Muscle layer of colon (tissue), 2 donors: ENCODE data around the gene CDK6.

ENCODE experiments used
- H3K27ac ChIP-seq: one replicate; pipeline ENCODE4 v1.7.0; 2013; ENCODE audit warnings: low read depth, mild to moderate bottlenecking, low read length, moderate library complexity
- H3K27me3 ChIP-seq, 2 donors: one replicate each; pipeline ENCODE4 v1.7.0; 2013; ENCODE audit warnings: low read length in 2 of 2, mild to moderate bottlenecking in 2 of 2; ENCODE audit not compliant: insufficient read depth in 2 of 2, control insufficient read depth in 1 of 2
- H3K36me3 ChIP-seq: one replicate; pipeline ENCODE4 v1.7.0; 2013; ENCODE audit warnings: mild to moderate bottlenecking, low read length; ENCODE audit not compliant: insufficient read depth
- H3K4me1 ChIP-seq: one replicate; pipeline ENCODE4 v1.7.0; 2013; ENCODE audit warnings: mild to moderate bottlenecking, low read length; ENCODE audit not compliant: insufficient read depth
- H3K4me3 ChIP-seq, 2 donors: one replicate each; pipeline ENCODE4 v1.7.0; 2013; ENCODE audit warnings: low read length in 2 of 2, low read depth in 1 of 2, mild to moderate bottlenecking in 1 of 2, moderate library complexity in 1 of 2
- H3K9ac ChIP-seq: one replicate; pipeline ENCODE4 v1.7.0; 2013; ENCODE audit warnings: low read length
- H3K9me3 ChIP-seq: one replicate; pipeline ENCODE4 v1.7.0; 2013; ENCODE audit warnings: mild to moderate bottlenecking, low read length
- donor health status: abdominal sarcoma.
- donor health status: Adenocarcinoma of cecum.

The CDK6 gene

GRCh38 chr7:92833766-92834506, 2.4 kb downstream of the CDK6 start:
- H3K9ac ChIP-seq, result peak overlapping the region; percentile 92
- H3K27me3 ChIP-seq, result no peaks in the 10 kb centered on the region
- H3K4me3 ChIP-seq, result peak overlapping the region; percentile 72 to 84
- H3K4me1 ChIP-seq, result peaks cover 26% of the 10 kb centered on the region
- no peaks in the 10 kb centered on the region for H3K9me3 ChIP-seq
- H3K27ac ChIP-seq, result peak overlapping the region; percentile 75
- no peaks in the 10 kb centered on the region for H3K36me3 ChIP-seq

- Histone ChIP-seq H3K9me3 (no peaks in the 10 kb centered on the region), H3K27ac (peak overlapping the region; percentile 75), H3K4me1 (peaks cover 26% of the 10 kb centered on the region), H3K9ac (peak overlapping the region; percentile 74), H3K36me3 (no peaks in the 10 kb centered on the region), H3K27me3 (no peaks in the 10 kb centered on the region), H3K4me3 (peak overlapping the region; percentile 72 to 84)
These were observed 3.2 kb downstream of the CDK6 start for GRCh38 chr7:92833024-92833765.

GRCh38 chr7:92832534-92833023, 3.8 kb downstream of the CDK6 start:
- no peaks in the 10 kb centered on the region for H3K9me3 ChIP-seq

GRCh38 chr7:92831716-92832533, 4.4 kb downstream of the CDK6 start:
- peak overlapping the region; percentile 75 for H3K27ac ChIP-seq
- no peaks in the 10 kb centered on the region for H3K27me3 ChIP-seq
- peak overlapping the region; percentile 74 for H3K9ac ChIP-seq
- H3K4me1 ChIP-seq, result peaks cover 33% of the 10 kb centered on the region
- H3K36me3 ChIP-seq, result no peaks in the 10 kb centered on the region
- no peaks in the 10 kb centered on the region for H3K9me3 ChIP-seq
- H3K4me3 ChIP-seq, result peak overlapping the region; percentile 72 to 84

More at GRCh38 chr7:92832534-92833023, 3.8 kb downstream of the CDK6 start:
- Histone ChIP-seq H3K27me3 (no peaks in the 10 kb centered on the region), H3K36me3 (no peaks in the 10 kb centered on the region), H3K4me1 (peaks cover 27% of the 10 kb centered on the region), H3K9ac (peak overlapping the region; percentile 74), H3K27ac (peak overlapping the region; percentile 75), H3K4me3 (peak overlapping the region; percentile 72 to 84)

GRCh38 chr7:92830532-92831110, 5.8 kb downstream of the CDK6 start:
- no peak overlapping the region for H3K9ac ChIP-seq
- peaks cover 33% of the 10 kb centered on the region for H3K4me1 ChIP-seq
- H3K9me3 ChIP-seq, result no peaks in the 10 kb centered on the region
- H3K27ac ChIP-seq, result no peak overlapping the region
- no peaks in the 10 kb centered on the region for H3K36me3 ChIP-seq
- no peaks in the 10 kb centered on the region for H3K27me3 ChIP-seq
- H3K4me3 ChIP-seq, result no peak overlapping the region

GRCh38 chr7:92830027-92830426, 6.3 kb downstream of the CDK6 start:
- Histone ChIP-seq H3K36me3 (no peaks in the 10 kb centered on the region), H3K9me3 (no peaks in the 10 kb centered on the region), H3K9ac (no peak overlapping the region), H3K4me1 (peaks cover 33% of the 10 kb centered on the region), H3K4me3 (no peak overlapping the region), H3K27ac (no peak overlapping the region), H3K27me3 (no peaks in the 10 kb centered on the region)

- H3K9ac ChIP-seq, result no peak overlapping the region
- H3K27ac ChIP-seq, result no peak overlapping the region
- H3K9me3 ChIP-seq, result no peaks in the 10 kb centered on the region
- peaks cover 33% of the 10 kb centered on the region for H3K4me1 ChIP-seq
- no peaks in the 10 kb centered on the region for H3K27me3 ChIP-seq
- no peaks in the 10 kb centered on the region for H3K36me3 ChIP-seq
- no peak overlapping the region for H3K4me3 ChIP-seq
These were observed 8.8 kb downstream of the CDK6 start for GRCh38 chr7:92827464-92828120.

- Histone ChIP-seq H3K27ac (no peak overlapping the region), H3K4me3 (no peak overlapping the region), H3K9ac (no peak overlapping the region), H3K9me3 (no peaks in the 10 kb centered on the region), H3K36me3 (no peaks in the 10 kb centered on the region), H3K27me3 (no peaks in the 10 kb centered on the region), H3K4me1 (peaks cover 23% of the 10 kb centered on the region)
These were observed 10.0 kb downstream of the CDK6 start for GRCh38 chr7:92826258-92826938.

GRCh38 chr7:92824901-92825480, 11.4 kb downstream of the CDK6 start:
- H3K9me3 ChIP-seq, result no peaks in the 10 kb centered on the region
- no peak overlapping the region for H3K9ac ChIP-seq
- no peaks in the 10 kb centered on the region for H3K36me3 ChIP-seq
- H3K27me3 ChIP-seq, result no peaks in the 10 kb centered on the region
- H3K4me3 ChIP-seq, result no peak overlapping the region
- H3K27ac ChIP-seq, result no peak overlapping the region
- peaks cover 15% of the 10 kb centered on the region for H3K4me1 ChIP-seq

- Histone ChIP-seq H3K4me3 (no peak overlapping the region), H3K27me3 (no peaks in the 10 kb centered on the region), H3K9ac (no peak overlapping the region), H3K36me3 (no peaks in the 10 kb centered on the region), H3K27ac (no peak overlapping the region), H3K9me3 (no peaks in the 10 kb centered on the region), H3K4me1 (peaks cover 10% of the 10 kb centered on the region)
These were observed 11.9 kb downstream of the CDK6 start for GRCh38 chr7:92824450-92824849.
